ENCODE data around the gene SRGAP2.
"Not testable (repeated sequence)": the region's sequence is repeated elsewhere in the genome, so short reads cannot be mapped to it uniquely, and the experiment has no call there.

The SRGAP2 gene

GRCh38 chr1:206234189-206234916, 31.0 kb downstream of the SRGAP2 start:
- WGBS (ENCODE audit: extremely low coverage, insufficient coverage, low lambda C conversion rate), result no CpG with 5 or more reads among the region's 3 CpGs

GRCh38 chr1:206235190-206235589, 31.8 kb downstream of the SRGAP2 start:
- no CpG with 5 or more reads among the region's 2 CpGs for WGBS (ENCODE audit: extremely low coverage, insufficient coverage, low lambda C conversion rate)
- not testable (repeated sequence) for H2BK120ac ChIP-seq (ENCODE audit: low read depth, low read length); H2BK15ac ChIP-seq (replicated peaks; ENCODE audit: low read depth); DNase-seq; H3K18ac ChIP-seq (ENCODE audit: low read length); H2AK5ac ChIP-seq (ENCODE audit: low read length); H3K23ac ChIP-seq (ENCODE audit: low read length); H4K8ac ChIP-seq (ENCODE audit: low read depth, low read length); H3K56ac ChIP-seq (ENCODE audit: low read length); H3K9ac ChIP-seq (ENCODE audit: low read length); H3K4me2 ChIP-seq (ENCODE audit: low read length); H3K27ac ChIP-seq (ENCODE audit: low read depth, low read length); H3K4me1 ChIP-seq (ENCODE audit: control insufficient read depth, low read depth, low read length); H3K36me3 ChIP-seq (ENCODE audit: control insufficient read depth, insufficient read depth, low read length); H3K4ac ChIP-seq (ENCODE audit: low read depth, low read length); H4K5ac ChIP-seq (ENCODE audit: low read length); H2BK5ac ChIP-seq (ENCODE audit: low read length); H3K79me2 ChIP-seq (ENCODE audit: control insufficient read depth, insufficient read depth, low read length); H3K4me3 ChIP-seq (ENCODE audit: low read length); H3K79me1 ChIP-seq (ENCODE audit: low read length); H3K27me3 ChIP-seq (ENCODE audit: insufficient read depth, low read length, poor library complexity)

More at GRCh38 chr1:206234189-206234916, 31.0 kb downstream of the SRGAP2 start:
- H2BK120ac ChIP-seq (ENCODE audit: low read depth, low read length); H3K4me1 ChIP-seq (ENCODE audit: control insufficient read depth, low read depth, low read length); H3K9ac ChIP-seq (ENCODE audit: low read length); H3K18ac ChIP-seq (ENCODE audit: low read length); H3K27ac ChIP-seq (ENCODE audit: low read depth, low read length); H3K79me2 ChIP-seq (ENCODE audit: control insufficient read depth, insufficient read depth, low read length); H3K4ac ChIP-seq (ENCODE audit: low read depth, low read length); H4K5ac ChIP-seq (ENCODE audit: low read length); H3K23ac ChIP-seq (ENCODE audit: low read length); H3K36me3 ChIP-seq (ENCODE audit: control insufficient read depth, insufficient read depth, low read length); H3K4me2 ChIP-seq (ENCODE audit: low read length); H3K56ac ChIP-seq (ENCODE audit: low read length); H2BK5ac ChIP-seq (ENCODE audit: low read length); H3K4me3 ChIP-seq (ENCODE audit: low read length); H3K27me3 ChIP-seq (ENCODE audit: insufficient read depth, low read length, poor library complexity); H4K8ac ChIP-seq (ENCODE audit: low read depth, low read length); DNase-seq; H2BK15ac ChIP-seq (replicated peaks; ENCODE audit: low read depth); H3K79me1 ChIP-seq (ENCODE audit: low read length); H2AK5ac ChIP-seq (ENCODE audit: low read length): not testable (repeated sequence)

- no CpG with 5 or more reads among the region's 4 CpGs for WGBS (ENCODE audit: extremely low coverage, insufficient coverage, low lambda C conversion rate)
- not testable (repeated sequence) for H3K36me3 ChIP-seq (ENCODE audit: control insufficient read depth, insufficient read depth, low read length); H3K23ac ChIP-seq (ENCODE audit: low read length); H3K79me2 ChIP-seq (ENCODE audit: control insufficient read depth, insufficient read depth, low read length); H4K8ac ChIP-seq (ENCODE audit: low read depth, low read length); H2BK15ac ChIP-seq (replicated peaks; ENCODE audit: low read depth); H2AK5ac ChIP-seq (ENCODE audit: low read length); H3K27ac ChIP-seq (ENCODE audit: low read depth, low read length); H3K4me2 ChIP-seq (ENCODE audit: low read length); H3K56ac ChIP-seq (ENCODE audit: low read length); H3K27me3 ChIP-seq (ENCODE audit: insufficient read depth, low read length, poor library complexity); H3K4me1 ChIP-seq (ENCODE audit: control insufficient read depth, low read depth, low read length); H2BK5ac ChIP-seq (ENCODE audit: low read length); DNase-seq; H4K5ac ChIP-seq (ENCODE audit: low read length); H3K9ac ChIP-seq (ENCODE audit: low read length); H3K4me3 ChIP-seq (ENCODE audit: low read length); H3K18ac ChIP-seq (ENCODE audit: low read length); H2BK120ac ChIP-seq (ENCODE audit: low read depth, low read length); H3K4ac ChIP-seq (ENCODE audit: low read depth, low read length); H3K79me1 ChIP-seq (ENCODE audit: low read length)
These were observed 36.9 kb downstream of the SRGAP2 start for GRCh38 chr1:206240288-206240687.

- H2BK15ac ChIP-seq (replicated peaks; ENCODE audit: low read depth); H3K4ac ChIP-seq (ENCODE audit: low read depth, low read length); H3K79me1 ChIP-seq (ENCODE audit: low read length); H3K79me2 ChIP-seq (ENCODE audit: control insufficient read depth, insufficient read depth, low read length); H4K8ac ChIP-seq (ENCODE audit: low read depth, low read length); H3K23ac ChIP-seq (ENCODE audit: low read length); H2AK5ac ChIP-seq (ENCODE audit: low read length); H3K18ac ChIP-seq (ENCODE audit: low read length); H3K56ac ChIP-seq (ENCODE audit: low read length); H4K5ac ChIP-seq (ENCODE audit: low read length); H3K36me3 ChIP-seq (ENCODE audit: control insufficient read depth, insufficient read depth, low read length); H2BK5ac ChIP-seq (ENCODE audit: low read length); H3K27me3 ChIP-seq (ENCODE audit: insufficient read depth, low read length, poor library complexity); H3K9ac ChIP-seq (ENCODE audit: low read length); DNase-seq; H3K4me2 ChIP-seq (ENCODE audit: low read length); H2BK120ac ChIP-seq (ENCODE audit: low read depth, low read length); H3K4me3 ChIP-seq (ENCODE audit: low read length); H3K4me1 ChIP-seq (ENCODE audit: control insufficient read depth, low read depth, low read length); H3K27ac ChIP-seq (ENCODE audit: low read depth, low read length): not testable (repeated sequence)
- WGBS (ENCODE audit: extremely low coverage, insufficient coverage, low lambda C conversion rate), result no CpG with 5 or more reads among the region's 3 CpGs
These were observed 40.0 kb downstream of the SRGAP2 start for GRCh38 chr1:206243335-206243734.

- not testable (repeated sequence) for DNase-seq; H4K8ac ChIP-seq (ENCODE audit: low read depth, low read length); H3K4ac ChIP-seq (ENCODE audit: low read depth, low read length); H3K4me3 ChIP-seq (ENCODE audit: low read length); H3K27ac ChIP-seq (ENCODE audit: low read depth, low read length); H2BK5ac ChIP-seq (ENCODE audit: low read length); H3K4me1 ChIP-seq (ENCODE audit: control insufficient read depth, low read depth, low read length); H3K9ac ChIP-seq (ENCODE audit: low read length); H3K36me3 ChIP-seq (ENCODE audit: control insufficient read depth, insufficient read depth, low read length); H3K23ac ChIP-seq (ENCODE audit: low read length); H3K27me3 ChIP-seq (ENCODE audit: insufficient read depth, low read length, poor library complexity); H4K5ac ChIP-seq (ENCODE audit: low read length); H2AK5ac ChIP-seq (ENCODE audit: low read length); H2BK120ac ChIP-seq (ENCODE audit: low read depth, low read length); H3K4me2 ChIP-seq (ENCODE audit: low read length); H3K79me2 ChIP-seq (ENCODE audit: control insufficient read depth, insufficient read depth, low read length); H3K56ac ChIP-seq (ENCODE audit: low read length); H2BK15ac ChIP-seq (replicated peaks; ENCODE audit: low read depth); H3K79me1 ChIP-seq (ENCODE audit: low read length); H3K18ac ChIP-seq (ENCODE audit: low read length)
- no CpG with 5 or more reads among the region's 3 CpGs for WGBS (ENCODE audit: extremely low coverage, insufficient coverage, low lambda C conversion rate)
These were observed 42.1 kb downstream of the SRGAP2 start for GRCh38 chr1:206245479-206245878.

Measured in mesendoderm (in vitro differentiated cells).